ENCODE results near the gene BRSK2. TPM values are rescaled to one million over a fixed set of nuclear protein-coding genes. Genes with fewer than 3 reads are reported as not detected.

Gene BRSK2
- total RNA-seq, 2 donors from 2014 or later: 0.81 to 1.0 TPM

GRCh38 chr11:1510928-1511327 is 121.2 kb downstream of the BRSK2 start:
- no peak for DNase-seq (ENCODE audit: low spot score)
- intact Hi-C loops (cut with DNase I): no loop called here

- intact Hi-C loops (cut with DNase I): no loop called here
- DNase-seq (ENCODE audit: low spot score): no peak
Observed at GRCh38 chr11:1511937-1512496, 122.3 kb downstream of the BRSK2 start.

Other genes with a start within 250 kb of the BRSK2 start
- gene MUC5AC, start 232.0 kb upstream of the BRSK2 start, total RNA-seq: not detected
- under 1 TPM in 1 of 2 donors, not detected in 1; 0.69 TPM for gene MUC5B, start 166.9 kb upstream of the BRSK2 start, total RNA-seq
- gene TOLLIP, start 80.3 kb upstream of the BRSK2 start, total RNA-seq: 10 to 100 TPM; 44.1 to 46.4 TPM
- gene MOB2, start 96.8 kb downstream of the BRSK2 start, total RNA-seq: 10 to 100 TPM; 47.5 to 57.2 TPM
- 10 to 100 TPM; 11.0 to 19.4 TPM for gene DUSP8, start 182.3 kb downstream of the BRSK2 start, total RNA-seq
- not detected for gene KRTAP5-1, start 195.3 kb downstream of the BRSK2 start, total RNA-seq
- gene KRTAP5-2, start 208.4 kb downstream of the BRSK2 start, total RNA-seq: not detected
- gene KRTAP5-3, start 218.5 kb downstream of the BRSK2 start, total RNA-seq: not detected
- not detected for gene KRTAP5-4, start 232.2 kb downstream of the BRSK2 start, total RNA-seq
- gene KRTAP5-5, start 239.8 kb downstream of the BRSK2 start, total RNA-seq: not detected